HG02970 (cell line): ENCODE results near the gene MVB12A.

Source experiments
- ATAC-seq: cut with Tn5 transposase; IDR thresholded peaks from one replicate; pipeline ENCODE4 v1.9.1; 2021; ENCODE audit warnings: mild to moderate bottlenecking, moderate library complexity, moderate number of reproducible peaks; ENCODE audit not compliant: unreplicated experiment, low FRiP score

The MVB12A gene

GRCh38 chr19:17469481-17470067 is 49.7 kb downstream of the MVB12A start:
- ATAC-seq, result peak; percentile 47

GRCh38 chr19:17470068-17470841 is 50.4 kb downstream of the MVB12A start, which contains the start of gene SLC27A1:
Gene SLC27A1 (plus strand): TSS chr19:17470524. CDS start chr19:17470541, 17 bp downstream.
- peak; percentile 67 for ATAC-seq

- ATAC-seq, result no peak
These were observed 51.7 kb downstream of the MVB12A start for GRCh38 chr19:17471410-17472125.

- no peak for ATAC-seq
These were observed 53.2 kb downstream of the MVB12A start for GRCh38 chr19:17473041-17473440.
